ENCODE data around the gene WIF1. TPM values are rescaled to one million over a fixed set of nuclear protein-coding genes. Genes with fewer than 3 reads are reported as not detected.

The WIF1 gene
- not detected in 2 replicates for total RNA-seq

GRCh38 chr12:65121049-65121955 lies at the start of gene WIF1:
Gene WIF1 (minus strand): TSS chr12:65121305. CDS start chr12:65121191, 114 bp downstream.

GRCh38 chr12:65169320-65170208 lies 48.5 kb upstream of the WIF1 start, which contains the start of gene LEMD3:
Gene LEMD3 (plus strand): TSS chr12:65169583. CDS start chr12:65169597, 14 bp downstream.

Other genes starting within 250 kb of the WIF1 start
- gene LEMD3, start 48.3 kb upstream of the WIF1 start, total RNA-seq = 16.3 and 21.4 TPM in 2 replicates
- 28.3 and 56.0 TPM in 2 replicates for gene MSRB3, start 157.4 kb upstream of the WIF1 start, total RNA-seq